ENCODE measurements around the gene HDGF. TPM values are rescaled to one million over a fixed set of nuclear protein-coding genes. Genes with fewer than 3 reads are reported as not detected.
A peak's percentile ranks its signal among the peaks of the same experiment; 100 is the strongest.

HDGF gene
- total RNA-seq, 1 experiment from 2014 or later = 498 TPM

DNA sequence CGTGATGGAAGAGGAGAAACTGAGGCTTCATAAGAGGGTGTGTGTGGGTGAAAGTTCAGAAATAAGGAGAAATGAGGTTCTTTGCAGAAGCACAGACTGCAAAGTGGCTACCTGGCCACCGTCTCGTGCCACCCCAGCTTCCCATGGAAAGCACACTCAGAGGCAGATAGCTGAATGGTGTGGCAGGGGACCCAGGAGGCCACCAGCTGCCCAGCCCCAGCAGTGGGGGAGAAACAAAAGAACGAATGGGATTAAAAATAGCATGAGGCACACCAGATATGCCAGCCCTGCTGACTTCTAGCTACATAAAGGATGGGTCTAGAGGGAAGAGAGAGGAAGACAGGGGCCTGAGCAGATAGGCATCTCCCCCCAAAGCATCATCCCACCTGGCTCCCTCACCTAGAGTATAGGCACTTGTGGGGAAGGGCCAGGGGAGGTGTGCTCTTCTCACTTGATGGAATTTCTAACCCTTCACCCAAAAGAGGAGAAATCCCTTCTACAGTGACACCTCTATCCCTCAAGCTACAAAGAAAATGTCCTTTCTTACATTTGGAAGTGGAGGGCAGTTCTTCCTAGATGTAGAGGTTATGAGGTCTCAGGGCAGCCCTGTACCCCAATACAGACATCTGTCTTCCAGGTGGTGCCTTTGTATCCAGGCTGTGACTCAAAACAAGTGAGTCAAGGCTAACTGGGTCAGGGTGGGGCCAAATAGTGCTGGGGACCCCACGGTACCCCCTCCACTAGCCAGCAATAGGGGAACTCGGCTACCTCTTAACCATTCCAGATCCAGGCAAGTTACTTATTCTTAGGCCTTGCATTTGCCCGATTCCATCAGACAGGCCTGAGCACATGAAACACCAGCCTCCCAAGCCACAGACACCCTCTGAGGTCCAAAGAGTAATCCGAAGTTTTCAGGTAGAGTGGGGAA lies 3.5 kb downstream of the HDGF start:
- no peaks in the 10 kb centered on the region for H3K27me3 ChIP-seq (ENCODE audit: insufficient read depth, low read depth)
- intact Hi-C loops (cut with micrococcal nuclease; ENCODE audit: unreplicated experiment) = loop anchor here (1.0 kb wide), 1 partner anchor 150 kb away; no protein-coding TSS in a partner anchor
- no peaks in the 10 kb centered on the region for H3K9me2 ChIP-seq (ENCODE audit: insufficient read depth)
- DNase-seq = no peak
- CTCF ChIA-PET = no interaction called here
- H3K4me3 ChIP-seq = peak overlapping the region; percentile 95
- H3F3A ChIP-seq (ENCODE audit: insufficient read depth, low read depth) = peaks cover 75% of the 10 kb centered on the region
- no peak overlapping the region for H2AFZ ChIP-seq
- peak overlapping the region; percentile 100 for H3K4me2 ChIP-seq
- TF ChIP-seq, protein P1, sequence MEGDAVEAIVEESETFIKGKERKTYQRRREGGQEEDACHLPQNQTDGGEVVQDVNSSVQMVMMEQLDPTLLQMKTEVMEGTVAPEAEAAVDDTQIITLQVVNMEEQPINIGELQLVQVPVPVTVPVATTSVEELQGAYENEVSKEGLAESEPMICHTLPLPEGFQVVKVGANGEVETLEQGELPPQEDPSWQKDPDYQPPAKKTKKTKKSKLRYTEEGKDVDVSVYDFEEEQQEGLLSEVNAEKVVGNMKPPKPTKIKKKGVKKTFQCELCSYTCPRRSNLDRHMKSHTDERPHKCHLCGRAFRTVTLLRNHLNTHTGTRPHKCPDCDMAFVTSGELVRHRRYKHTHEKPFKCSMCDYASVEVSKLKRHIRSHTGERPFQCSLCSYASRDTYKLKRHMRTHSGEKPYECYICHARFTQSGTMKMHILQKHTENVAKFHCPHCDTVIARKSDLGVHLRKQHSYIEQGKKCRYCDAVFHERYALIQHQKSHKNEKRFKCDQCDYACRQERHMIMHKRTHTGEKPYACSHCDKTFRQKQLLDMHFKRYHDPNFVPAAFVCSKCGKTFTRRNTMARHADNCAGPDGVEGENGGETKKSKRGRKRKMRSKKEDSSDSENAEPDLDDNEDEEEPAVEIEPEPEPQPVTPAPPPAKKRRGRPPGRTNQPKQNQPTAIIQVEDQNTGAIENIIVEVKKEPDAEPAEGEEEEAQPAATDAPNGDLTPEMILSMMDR (conservative IDR thresholded peaks at IDR 0.05) = no peak
- TF ChIP-seq EZH2 (IDR thresholded peaks at IDR 0.05; ENCODE audit: low read depth) = no peak
- H4K20me1 ChIP-seq (ENCODE audit: insufficient read depth) = peaks cover 16% of the 10 kb centered on the region
- H3K36me3 ChIP-seq (ENCODE audit: low read depth) = peaks cover 30% of the 10 kb centered on the region
- peaks cover 30% of the 10 kb centered on the region for H3K4me1 ChIP-seq (replicated peaks; ENCODE audit: insufficient read depth)
- H3K9me3 ChIP-seq (ENCODE audit: insufficient read depth, low read depth) = no peaks in the 10 kb centered on the region
- BruUV-seq (replicated peaks) = TSS peak; percentile 15
- peak overlapping the region; percentile 93 for H3K27ac ChIP-seq
- peaks cover 91% of the 10 kb centered on the region for H3K79me2 ChIP-seq (ENCODE audit: low read depth)
- POLR2A ChIA-PET (ENCODE audit: unreplicated experiment) = interaction anchor here (0.7 to 1.0 kb wide), 2 partner anchors 19 to 406 kb away, joined by 7 to 8 read pairs; partner anchors contain the start of gene ISG20L2

DNA sequence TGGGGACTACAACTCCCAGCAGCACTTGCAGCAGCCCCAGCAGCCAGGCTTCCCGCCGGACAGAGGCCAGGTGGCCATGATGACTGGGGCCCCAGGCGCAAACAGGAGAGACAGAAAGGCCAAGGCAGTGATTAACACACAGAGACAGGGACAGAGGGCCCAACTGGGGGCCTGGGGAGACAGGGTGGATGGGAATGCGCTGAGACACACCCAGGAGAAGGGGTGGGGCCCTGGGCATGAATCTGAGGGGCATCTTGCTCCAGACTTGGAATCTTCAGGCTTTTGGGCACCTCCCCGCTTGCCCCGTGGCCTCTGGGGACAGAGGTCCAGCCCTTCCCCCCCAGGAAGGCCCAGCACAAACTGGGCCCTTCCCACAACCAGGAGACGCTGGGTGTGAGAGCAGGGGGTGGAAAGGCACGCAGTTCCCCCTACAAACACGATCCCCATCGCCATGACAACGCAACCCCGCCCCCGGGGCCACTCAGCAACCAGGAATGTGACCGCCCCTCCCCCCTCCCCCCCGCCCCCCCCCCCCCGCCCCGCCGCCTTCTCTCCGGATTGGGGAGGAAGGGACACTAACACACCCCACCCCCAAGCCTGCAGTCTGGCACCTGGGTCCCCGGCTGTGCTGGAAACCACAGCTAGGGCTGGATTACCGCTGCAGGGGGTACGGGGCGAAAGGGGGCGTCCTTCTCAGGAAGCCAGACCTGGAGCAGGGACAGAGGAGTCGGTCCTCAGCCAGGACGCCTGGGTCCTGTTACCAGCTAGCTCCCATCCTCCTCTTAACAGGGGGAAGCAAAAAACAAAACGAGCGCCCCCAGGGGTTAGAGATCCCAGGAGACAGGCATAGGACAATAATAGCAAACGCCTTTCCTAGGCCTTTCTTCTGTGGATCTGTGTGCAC lies 4.5 kb downstream of the HDGF start:
- CTCF ChIA-PET = interaction anchor here (0.6 to 0.7 kb wide), 2 partner anchors 115 to 119 kb away, joined by 3 to 9 read pairs; no protein-coding TSS in a partner anchor
- Histone ChIP-seq H3K27ac (peak overlapping the region; percentile 93), H3K36me3 (ENCODE audit: low read depth) (peaks cover 32% of the 10 kb centered on the region), H3F3A (ENCODE audit: insufficient read depth, low read depth) (peaks cover 75% of the 10 kb centered on the region), H4K20me1 (ENCODE audit: insufficient read depth) (peaks cover 16% of the 10 kb centered on the region), H3K27me3 (ENCODE audit: insufficient read depth, low read depth) (no peaks in the 10 kb centered on the region), H3K79me2 (ENCODE audit: low read depth) (peaks cover 81% of the 10 kb centered on the region), H3K4me2 (peak overlapping the region; percentile 100), H3K9me2 (ENCODE audit: insufficient read depth) (no peaks in the 10 kb centered on the region), H3K4me1 (replicated peaks; ENCODE audit: insufficient read depth) (peaks cover 28% of the 10 kb centered on the region), H3K4me3 (peak overlapping the region; percentile 95), H2AFZ (no peak overlapping the region), H3K9me3 (ENCODE audit: insufficient read depth, low read depth) (no peaks in the 10 kb centered on the region)
- TF ChIP-seq, protein P1 (conservative IDR thresholded peaks at IDR 0.05) = peak; percentile 42; the same call in 1 of the 2 replicates
- TF ChIP-seq EZH2 (IDR thresholded peaks at IDR 0.05; ENCODE audit: low read depth) = no peak
- BruUV-seq (replicated peaks) = no TSS peak
- POLR2A ChIA-PET (ENCODE audit: unreplicated experiment) = interaction anchor here (0.6 to 1.0 kb wide), 5 partner anchors 18 to 408 kb away, joined by 3 to 10 read pairs (median 7); partner anchors contain the start of genes ISG20L2, METTL25B and PRCC
- DNase-seq = peak; percentile 89 to 96
- intact Hi-C loops (cut with micrococcal nuclease; ENCODE audit: unreplicated experiment) = no loop called here

DNA sequence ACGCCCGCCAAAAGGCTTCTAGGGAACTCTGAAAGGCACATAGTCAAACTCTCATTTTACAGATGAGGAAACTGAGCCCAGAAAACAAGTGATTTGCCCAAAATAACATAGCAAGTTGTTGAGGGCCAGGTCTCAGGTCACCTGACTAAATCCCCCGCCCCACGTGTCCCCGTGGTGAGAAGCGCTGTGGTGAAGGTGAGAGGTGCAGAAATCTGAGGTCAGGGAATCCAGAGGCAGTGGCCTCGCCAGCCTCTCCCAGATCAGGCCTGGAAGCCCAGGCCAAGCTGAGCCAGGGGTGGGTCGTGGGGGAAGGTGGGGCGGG lies 5.1 kb downstream of the HDGF start:
- DNase-seq = no peak
- Histone ChIP-seq H3K4me1 (replicated peaks; ENCODE audit: insufficient read depth) (peaks cover 34% of the 10 kb centered on the region), H3K79me2 (ENCODE audit: low read depth) (peaks cover 79% of the 10 kb centered on the region), H2AFZ (no peak overlapping the region), H3K4me3 (peak overlapping the region; percentile 95), H3K27me3 (ENCODE audit: insufficient read depth, low read depth) (no peaks in the 10 kb centered on the region), H3K4me2 (peak overlapping the region; percentile 100), H3K9me2 (ENCODE audit: insufficient read depth) (no peaks in the 10 kb centered on the region), H4K20me1 (ENCODE audit: insufficient read depth) (peaks cover 16% of the 10 kb centered on the region), H3K9me3 (ENCODE audit: insufficient read depth, low read depth) (no peaks in the 10 kb centered on the region), H3K27ac (peak overlapping the region; percentile 93), H3F3A (ENCODE audit: insufficient read depth, low read depth) (peaks cover 81% of the 10 kb centered on the region), H3K36me3 (ENCODE audit: low read depth) (peaks cover 32% of the 10 kb centered on the region)
- POLR2A ChIA-PET (ENCODE audit: unreplicated experiment) = interaction anchor here (0.6 to 0.7 kb wide), 2 partner anchors 18 to 21 kb away, joined by 4 to 10 read pairs; partner anchors contain the start of genes ISG20L2, METTL25B and PRCC
- intact Hi-C loops (cut with micrococcal nuclease; ENCODE audit: unreplicated experiment) = no loop called here
- CTCF ChIA-PET = no interaction called here
- TF ChIP-seq, protein P1 (conservative IDR thresholded peaks at IDR 0.05) = no peak
- TF ChIP-seq EZH2 (IDR thresholded peaks at IDR 0.05; ENCODE audit: low read depth) = no peak
- BruUV-seq (replicated peaks) = no TSS peak

All from PC-9 (cell line).